Activated B cell treated with CpG ODN at 0.5 μM for 24 hours (primary cell): ENCODE measurements around the gene TTC39A. TPM values are rescaled to one million over a fixed set of nuclear protein-coding genes. Genes with fewer than 3 reads are reported as not detected.

Source experiments
- ATAC-seq: fragments of 200-7000 bp; cut with Tn5 transposase; one replicate; pipeline ENCODE4 v1.10.0; 2021; ENCODE audit warnings: low read depth, mild to moderate bottlenecking, moderate library complexity
- CTCF ChIA-PET: fragments of 350-600 bp; sonication (Branson Sonifier 250); formaldehyde crosslinking; loops from one replicate; lab custom pipeline; 2021; ENCODE audit warnings: antibody characterized with exemption; lab: Charles Lee
- POLR2A ChIA-PET: fragments of 350-600 bp; sonication (Branson Sonifier 250); formaldehyde crosslinking; loops from one replicate; lab custom pipeline; 2021; ENCODE audit warnings: antibody characterized with exemption; lab: Charles Lee
- DNase-seq: peaks from one replicate; pipeline ENCODE4 v3.0.0; 2022
- H3K27ac Mint-ChIP-seq: one replicate; pipeline ENCODE4 v1.8.0; 2020; ENCODE audit warnings: mixed read lengths
- H3K27me3 Mint-ChIP-seq: one replicate; pipeline ENCODE4 v1.8.0; 2021; ENCODE audit warnings: mixed read lengths
- H3K36me3 Mint-ChIP-seq: one replicate; pipeline ENCODE4 v1.8.0; 2021; ENCODE audit warnings: low read depth, mixed read lengths
- H3K4me1 Mint-ChIP-seq: one replicate; pipeline ENCODE4 v1.8.0; 2021; ENCODE audit warnings: mixed read lengths
- H3K4me3 Mint-ChIP-seq: one replicate; pipeline ENCODE4 v1.8.0; 2020; ENCODE audit warnings: mild to moderate bottlenecking, mixed read lengths
- H3K9me3 Mint-ChIP-seq: one replicate; pipeline ENCODE4 v1.8.0; 2020; ENCODE audit warnings: mixed read lengths
- intact Hi-C: fragments of 100-400 bp; cut with micrococcal nuclease; formaldehyde crosslinking; loops from one replicate; pipeline ENCODE4 v1.15.1; 2024
- total RNA-seq: library from RNA; stranded (reverse); gene quantifications from 2 replicates; pipeline ENCODE4 v1.2.3, GENCODE V29; 2022
- TF ChIP-seq, protein P1 (sequence below): fragments of 200-600 bp; IDR thresholded peaks from one replicate; pipeline ENCODE4 v1.8.0; 2022; ENCODE audit warnings: antibody characterized with exemption, mild to moderate bottlenecking

Gene TTC39A
- total RNA-seq, 1 donor from 2014 or later: 0.38 TPM

GRCh38 chr1:51305371-51305823 lies 25.0 kb downstream of the TTC39A start:
- ChIA-PET POLR2A (no interaction called here), CTCF (interaction anchor here (1.0 to 1.4 kb wide), 2 partner anchors 8 to 10 kb away, joined by 4 read pairs; no protein-coding TSS in a partner anchor)
- TF ChIP-seq, protein P1, sequence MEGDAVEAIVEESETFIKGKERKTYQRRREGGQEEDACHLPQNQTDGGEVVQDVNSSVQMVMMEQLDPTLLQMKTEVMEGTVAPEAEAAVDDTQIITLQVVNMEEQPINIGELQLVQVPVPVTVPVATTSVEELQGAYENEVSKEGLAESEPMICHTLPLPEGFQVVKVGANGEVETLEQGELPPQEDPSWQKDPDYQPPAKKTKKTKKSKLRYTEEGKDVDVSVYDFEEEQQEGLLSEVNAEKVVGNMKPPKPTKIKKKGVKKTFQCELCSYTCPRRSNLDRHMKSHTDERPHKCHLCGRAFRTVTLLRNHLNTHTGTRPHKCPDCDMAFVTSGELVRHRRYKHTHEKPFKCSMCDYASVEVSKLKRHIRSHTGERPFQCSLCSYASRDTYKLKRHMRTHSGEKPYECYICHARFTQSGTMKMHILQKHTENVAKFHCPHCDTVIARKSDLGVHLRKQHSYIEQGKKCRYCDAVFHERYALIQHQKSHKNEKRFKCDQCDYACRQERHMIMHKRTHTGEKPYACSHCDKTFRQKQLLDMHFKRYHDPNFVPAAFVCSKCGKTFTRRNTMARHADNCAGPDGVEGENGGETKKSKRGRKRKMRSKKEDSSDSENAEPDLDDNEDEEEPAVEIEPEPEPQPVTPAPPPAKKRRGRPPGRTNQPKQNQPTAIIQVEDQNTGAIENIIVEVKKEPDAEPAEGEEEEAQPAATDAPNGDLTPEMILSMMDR: no peak
- ATAC-seq (no peak), DNase-seq (no peak)
- intact Hi-C loops: no loop called here
- H3K4me3 Mint-ChIP-seq: no peak overlapping the region
- H3K27ac Mint-ChIP-seq: no peak overlapping the region
- no peaks in the 10 kb centered on the region for H3K27me3 Mint-ChIP-seq
- no peaks in the 10 kb centered on the region for H3K36me3 Mint-ChIP-seq
- H3K9me3 Mint-ChIP-seq: no peaks in the 10 kb centered on the region
- peaks cover 7% of the 10 kb centered on the region for H3K4me1 Mint-ChIP-seq

DNA sequence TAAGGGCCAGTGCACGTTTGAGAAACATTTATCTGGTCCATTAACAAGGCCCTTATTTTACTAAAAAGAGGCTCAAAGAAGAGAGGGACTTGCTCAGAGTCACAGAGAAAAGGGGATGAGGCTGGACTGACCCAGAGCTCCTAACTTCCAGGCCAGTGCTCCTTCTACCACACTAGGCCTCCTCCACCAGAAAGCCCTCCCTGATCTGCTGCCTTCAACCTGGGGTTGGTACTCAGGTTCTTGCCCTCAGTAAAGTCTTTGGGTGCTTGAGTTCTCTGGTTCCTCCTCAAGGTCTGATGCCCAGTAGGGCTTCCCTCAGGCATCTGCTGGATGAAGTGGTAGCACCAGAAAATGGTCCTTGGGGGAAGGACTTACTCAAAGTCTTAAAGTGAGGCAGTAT lies 26.0 kb downstream of the TTC39A start:
- no peaks in the 10 kb centered on the region for H3K36me3 Mint-ChIP-seq
- ChIA-PET CTCF (no interaction called here), POLR2A (no interaction called here)
- H3K27me3 Mint-ChIP-seq: no peaks in the 10 kb centered on the region
- H3K4me3 Mint-ChIP-seq: no peak overlapping the region
- DNase-seq (no peak), ATAC-seq (no peak)
- H3K9me3 Mint-ChIP-seq: no peaks in the 10 kb centered on the region
- TF ChIP-seq, protein P1: no peak
- H3K4me1 Mint-ChIP-seq: peaks cover 6% of the 10 kb centered on the region
- intact Hi-C loops: no loop called here
- H3K27ac Mint-ChIP-seq: no peak overlapping the region

DNA sequence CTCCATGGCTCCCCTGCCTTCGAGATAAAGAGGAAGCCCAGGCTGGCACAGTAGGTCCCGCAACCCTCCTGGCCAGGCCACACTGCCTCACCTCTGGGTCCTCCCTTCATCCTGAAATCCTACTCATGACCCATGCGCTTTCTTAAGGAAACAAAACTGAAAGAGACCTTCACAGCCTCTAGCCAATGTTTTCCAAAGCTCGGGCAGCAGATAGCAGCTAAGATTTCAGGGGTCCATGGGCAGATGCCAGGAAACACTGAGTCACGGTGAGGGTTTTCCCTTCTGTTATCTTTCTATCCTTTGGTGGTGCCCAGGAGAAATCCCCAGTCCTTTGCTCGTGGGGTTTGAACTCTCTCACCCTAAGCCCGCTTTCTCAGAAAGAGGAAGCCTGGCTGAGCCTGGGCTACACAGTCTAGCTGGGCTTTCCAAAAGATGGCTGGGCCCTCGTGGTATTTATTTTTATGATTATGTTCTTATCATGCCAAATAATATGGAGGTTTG lies 26.6 kb downstream of the TTC39A start:
- DNase-seq (no peak), ATAC-seq (peak; percentile 37)
- Mint-ChIP-seq H3K4me1 (peaks cover 6% of the 10 kb centered on the region), H3K27ac (peak overlapping the region; percentile 30), H3K27me3 (no peaks in the 10 kb centered on the region), H3K4me3 (peak overlapping the region; percentile 32), H3K36me3 (no peaks in the 10 kb centered on the region), H3K9me3 (no peaks in the 10 kb centered on the region)
- TF ChIP-seq, protein P1: no peak
- POLR2A ChIA-PET: no interaction called here
- CTCF ChIA-PET: no interaction called here
- intact Hi-C loops: no loop called here

GRCh38 chr1:51303315-51303714 lies 27.0 kb downstream of the TTC39A start:
- intact Hi-C loops: no loop called here
- no peak overlapping the region for H3K4me3 Mint-ChIP-seq
- DNase-seq: no peak

DNA sequence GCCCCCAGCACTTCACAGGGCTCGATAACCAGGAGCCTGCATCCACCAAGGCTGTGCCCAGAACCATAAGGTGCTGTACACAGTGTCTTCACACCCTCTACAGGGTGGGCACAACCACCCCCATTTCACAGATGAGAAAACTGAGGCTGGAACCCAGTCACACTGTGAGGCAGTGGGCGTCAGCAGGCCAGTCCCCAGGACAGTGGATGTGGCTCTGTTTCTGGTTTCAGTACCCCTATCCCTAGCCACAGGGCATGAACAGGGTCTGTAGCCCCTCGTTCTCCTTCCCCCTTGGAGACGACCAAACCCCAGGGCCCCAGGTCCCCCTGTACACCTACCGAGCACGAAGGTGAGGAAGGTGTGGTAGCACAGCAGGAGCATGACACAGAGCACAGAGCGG lies 27.6 kb downstream of the TTC39A start:
- DNase-seq (no peak), ATAC-seq (no peak)
- Mint-ChIP-seq H3K27ac (no peak overlapping the region), H3K4me1 (peaks cover 6% of the 10 kb centered on the region), H3K9me3 (no peaks in the 10 kb centered on the region), H3K27me3 (no peaks in the 10 kb centered on the region), H3K36me3 (no peaks in the 10 kb centered on the region), H3K4me3 (no peak overlapping the region)
- intact Hi-C loops: no loop called here
- ChIA-PET CTCF (no interaction called here), POLR2A (no interaction called here)
- TF ChIP-seq, protein P1: no peak

More at GRCh38 chr1:51303315-51303714, 27.0 kb downstream of the TTC39A start:
- Mint-ChIP-seq H3K27ac (no peak overlapping the region), H3K27me3 (no peaks in the 10 kb centered on the region), H3K4me1 (peaks cover 6% of the 10 kb centered on the region), H3K36me3 (no peaks in the 10 kb centered on the region), H3K9me3 (no peaks in the 10 kb centered on the region)
- no peak for ATAC-seq
- ChIA-PET CTCF (no interaction called here), POLR2A (no interaction called here)
- TF ChIP-seq, protein P1: no peak
